Measurements from ENCODE around the gene KRT31.
"Not testable (repeated sequence)": the region's sequence is repeated elsewhere in the genome, so short reads cannot be mapped to it uniquely, and the experiment has no call there.

KRT31 gene

DNA sequence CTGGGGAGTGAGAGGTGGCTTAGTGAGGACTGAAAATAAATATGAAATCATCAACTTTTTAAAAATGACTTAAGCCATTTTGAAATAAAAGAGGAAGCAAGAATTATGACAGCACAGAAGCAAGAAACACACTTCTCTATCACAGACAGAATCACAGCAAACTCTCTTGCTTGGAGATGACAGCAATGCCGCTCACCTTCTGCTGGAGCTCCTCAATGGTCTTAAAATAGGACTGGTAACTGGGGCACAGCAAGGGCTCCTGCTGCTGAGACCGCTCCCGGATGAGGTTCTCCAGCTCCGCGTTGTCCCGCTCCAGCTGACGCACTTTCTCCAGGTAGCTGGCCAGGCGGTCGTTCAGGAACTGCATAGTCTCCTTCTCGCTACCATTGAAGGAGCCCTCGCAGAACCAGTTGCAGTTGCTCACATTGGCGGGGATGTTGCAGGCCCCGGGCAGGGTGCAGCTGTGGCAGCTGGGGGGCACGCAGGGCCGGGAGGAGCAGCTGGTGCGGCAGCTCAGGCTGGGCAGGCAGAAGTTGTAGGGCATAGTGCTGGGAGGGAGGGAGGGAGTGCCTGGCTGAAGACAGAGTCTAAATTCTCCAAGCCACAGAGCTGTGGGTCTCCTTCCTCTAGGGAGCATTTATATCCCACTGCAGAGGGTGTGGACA is at the start of gene KRT31:
Gene KRT31, minus strand, starts transcription at position 613 of the 665 bp plus-strand sequence. Its CDS starts 69 bp downstream, at position 544.
- no peak for DNase-seq

DNA sequence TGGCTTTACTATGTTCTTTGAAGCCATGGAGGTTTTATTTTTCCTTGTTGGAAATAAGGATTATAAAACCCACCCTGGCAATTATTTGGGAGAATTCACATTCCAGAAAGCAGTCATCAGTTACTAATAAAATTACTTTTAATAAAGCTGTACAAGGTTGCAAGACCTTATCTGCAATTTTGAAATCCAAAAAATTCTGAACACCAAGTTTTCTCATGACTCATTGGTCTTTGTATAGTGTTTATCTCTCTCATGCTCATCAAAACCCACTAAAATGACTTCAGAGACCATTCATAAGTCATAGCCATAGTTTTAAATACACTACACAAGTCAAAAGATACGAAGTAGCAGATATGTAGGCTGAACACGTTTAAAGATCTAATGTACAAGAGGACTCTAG is 49.4 kb upstream of the KRT31 start:
- DNase-seq, result no peak

- DNase-seq, result no peak
Measured at GRCh38 chr17:41444640-41445039, 47.2 kb upstream of the KRT31 start.

DNA sequence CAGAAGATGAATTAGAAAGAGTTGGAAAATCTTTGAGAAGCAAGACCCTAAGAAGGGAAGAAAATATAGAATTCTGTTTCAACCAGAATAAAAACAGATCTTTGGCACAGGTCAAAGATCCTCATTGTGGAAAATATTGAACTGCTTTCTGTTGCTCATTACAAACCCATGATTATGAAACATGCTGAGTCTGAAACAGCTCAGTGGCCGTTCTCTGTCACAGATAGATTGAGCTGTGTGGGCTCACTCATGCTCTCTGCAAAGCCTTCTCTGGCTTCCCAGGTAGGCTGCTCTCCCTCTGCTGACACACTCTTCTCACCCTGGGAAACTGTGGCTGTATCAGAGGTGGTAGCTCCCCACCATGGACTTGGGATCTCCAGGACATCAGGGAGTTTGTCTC is 46.8 kb upstream of the KRT31 start:
- no peak for DNase-seq

- DNase-seq, result no peak
Measured at GRCh38 chr17:41442739-41443138, 45.3 kb upstream of the KRT31 start.

DNA sequence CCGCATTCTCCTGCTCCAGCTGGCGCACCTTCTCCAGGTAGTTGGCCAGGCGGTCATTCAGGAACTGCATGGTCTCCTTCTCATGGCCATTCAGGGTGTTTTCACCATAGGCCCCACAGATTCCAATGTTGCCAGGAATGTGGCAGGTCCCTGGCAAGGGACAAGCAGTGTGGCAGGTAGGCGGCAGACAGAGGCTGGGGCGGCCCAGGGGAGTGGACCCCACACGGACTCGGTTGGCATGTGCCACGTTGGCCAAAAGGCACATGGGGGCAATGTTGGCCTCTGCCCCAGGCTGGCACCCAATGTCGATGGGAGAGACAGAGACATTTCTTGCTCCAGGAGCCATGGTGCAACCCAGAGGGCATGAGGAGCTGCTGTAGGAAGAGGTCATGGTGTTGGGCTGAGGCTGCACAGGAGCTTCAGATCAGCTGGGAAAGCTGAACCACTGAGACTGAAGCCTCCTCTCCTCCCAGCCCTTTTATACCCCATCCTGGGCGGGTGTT is 43.2 kb upstream of the KRT31 start, which contains the start of gene KRT38:
Gene KRT38, minus strand, starts transcription at position 453 of the 503 bp plus-strand sequence. Its CDS starts 62 bp downstream, at position 391.
- no peak for DNase-seq

DNA sequence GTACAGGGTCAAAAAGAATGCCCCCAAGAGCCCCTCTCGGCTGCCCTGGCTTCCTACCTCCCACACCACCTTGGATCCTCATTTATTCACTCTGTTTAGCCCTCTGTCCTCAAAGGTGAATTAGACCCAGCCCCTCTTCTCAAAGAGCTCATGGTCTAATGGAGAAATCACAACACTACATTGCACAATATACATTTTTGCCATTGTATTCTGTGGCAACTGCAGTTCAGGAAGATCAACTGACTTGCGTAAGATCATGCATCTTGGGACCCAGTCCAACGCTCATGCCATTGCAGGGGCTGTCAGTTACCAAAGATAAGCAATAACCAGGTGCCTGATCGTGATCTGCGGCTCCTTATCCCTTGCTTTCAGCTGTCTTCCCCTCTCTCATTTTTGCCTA is 42.0 kb upstream of the KRT31 start:
- no peak for DNase-seq

DNA sequence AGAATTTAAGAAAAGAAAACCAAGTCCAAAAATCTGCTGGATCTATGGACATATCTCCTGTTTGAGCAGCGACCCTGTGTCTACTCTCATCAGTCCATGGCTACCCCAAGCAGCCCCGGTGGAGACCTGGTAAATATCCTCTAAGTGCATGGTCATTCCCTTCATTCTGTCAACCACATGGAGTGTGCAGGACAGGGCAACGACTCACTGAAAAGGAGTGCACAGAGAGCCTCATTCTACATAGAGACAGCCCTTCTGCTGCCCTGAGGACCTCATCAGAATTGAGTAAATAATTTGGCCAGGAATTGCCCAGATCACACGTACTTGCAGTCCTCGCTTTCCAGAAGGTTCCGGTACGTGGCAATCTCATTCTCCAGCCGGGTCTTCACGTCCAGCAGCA is 40.4 kb upstream of the KRT31 start:
- no peak for DNase-seq

DNA sequence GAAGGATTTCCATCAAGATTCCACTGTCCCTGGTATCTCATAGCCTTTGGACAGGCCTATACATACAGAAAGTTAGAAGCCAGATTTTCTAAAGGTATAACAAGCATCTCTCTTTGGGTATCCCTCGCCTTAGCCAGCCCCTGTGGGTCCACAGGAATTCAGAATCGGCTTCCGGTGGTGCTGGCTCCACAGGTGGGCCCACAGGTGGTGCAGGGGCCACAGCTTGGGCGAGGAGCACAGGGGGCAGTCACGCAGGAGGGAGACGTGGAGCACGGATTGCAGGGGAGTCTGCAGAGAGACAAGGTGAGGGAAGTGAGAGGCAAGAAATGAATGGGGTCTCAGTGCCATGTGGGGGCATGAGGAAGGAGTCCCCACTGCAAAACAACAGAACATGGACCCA is 39.8 kb upstream of the KRT31 start:
- no peak for DNase-seq

- DNase-seq, result no peak
Measured at GRCh38 chr17:41434415-41434814, 37.0 kb upstream of the KRT31 start.

- no peak for DNase-seq
Measured at GRCh38 chr17:41434005-41434404, 36.6 kb upstream of the KRT31 start.

GRCh38 chr17:41433586-41433985 is 36.2 kb upstream of the KRT31 start:
- DNase-seq, result no peak

GRCh38 chr17:41430376-41430775 is 33.0 kb upstream of the KRT31 start:
- not testable (repeated sequence) for DNase-seq

DNA sequence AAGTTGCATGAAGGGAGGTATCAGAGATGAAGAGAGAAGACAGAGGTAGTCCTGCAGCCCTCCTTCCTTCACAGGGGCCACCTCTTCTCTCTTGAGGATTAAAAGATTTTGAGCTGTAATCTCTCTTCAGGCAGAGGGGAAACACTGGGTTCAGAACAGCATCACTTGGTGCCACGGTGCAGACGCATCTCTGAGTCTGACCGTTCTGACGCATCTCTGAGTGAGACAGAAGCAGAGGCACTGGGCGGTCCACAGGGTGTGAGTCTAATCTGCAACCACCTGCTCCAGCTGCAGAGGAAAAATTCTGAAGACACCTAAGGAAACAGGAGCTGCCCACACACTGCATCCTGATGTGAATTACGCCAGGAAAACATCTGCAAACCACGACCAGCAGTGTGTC is 32.3 kb upstream of the KRT31 start:
- no peak for DNase-seq

DNA sequence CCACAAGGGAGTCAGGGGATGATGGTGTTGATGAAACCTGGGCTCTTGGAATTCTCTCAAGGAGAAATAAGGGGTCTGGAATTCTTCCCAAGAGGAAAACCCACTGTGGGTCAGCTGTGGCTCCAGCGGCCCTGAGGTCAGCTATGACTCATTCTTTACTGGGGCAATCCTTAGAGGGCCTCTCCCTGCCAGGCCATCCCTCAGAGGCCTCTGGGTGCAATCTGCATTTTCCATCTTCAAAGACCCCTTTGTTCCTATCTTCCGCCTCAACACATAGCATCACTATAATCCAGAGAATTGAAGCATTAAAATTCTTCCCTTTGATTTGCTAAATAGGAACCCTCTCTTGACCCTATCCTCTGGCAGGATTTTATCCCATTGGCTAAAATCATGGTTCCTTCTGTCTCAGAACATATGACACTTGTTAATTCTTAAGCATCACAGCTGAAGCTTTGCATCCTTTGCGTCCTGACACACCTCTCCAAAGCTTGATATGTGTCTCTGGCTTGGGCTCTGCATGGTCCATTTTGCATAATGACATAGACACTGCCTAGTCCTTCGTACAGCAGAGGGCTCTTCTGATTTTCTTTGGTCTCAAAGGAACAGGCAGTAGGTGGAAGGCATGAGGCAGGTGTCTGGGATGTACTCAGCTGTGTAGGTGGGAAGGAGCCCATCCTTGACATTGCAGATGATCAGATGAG is 31.3 kb upstream of the KRT31 start:
- DNase-seq, result no peak

GRCh38 chr17:41424111-41424635 is 26.8 kb upstream of the KRT31 start, which contains the start of gene KRT37:
TSS of gene KRT37 (minus strand) at chr17:41424585. CDS start at chr17:41424523, 62 bp downstream.
- no peak for DNase-seq

- DNase-seq, result not testable (repeated sequence)
Measured at GRCh38 chr17:41422586-41422985, 25.2 kb upstream of the KRT31 start.

GRCh38 chr17:41421617-41422016 is 24.2 kb upstream of the KRT31 start:
- DNase-seq, result no peak

GRCh38 chr17:41421116-41421515 is 23.7 kb upstream of the KRT31 start:
- DNase-seq, result no peak

DNA sequence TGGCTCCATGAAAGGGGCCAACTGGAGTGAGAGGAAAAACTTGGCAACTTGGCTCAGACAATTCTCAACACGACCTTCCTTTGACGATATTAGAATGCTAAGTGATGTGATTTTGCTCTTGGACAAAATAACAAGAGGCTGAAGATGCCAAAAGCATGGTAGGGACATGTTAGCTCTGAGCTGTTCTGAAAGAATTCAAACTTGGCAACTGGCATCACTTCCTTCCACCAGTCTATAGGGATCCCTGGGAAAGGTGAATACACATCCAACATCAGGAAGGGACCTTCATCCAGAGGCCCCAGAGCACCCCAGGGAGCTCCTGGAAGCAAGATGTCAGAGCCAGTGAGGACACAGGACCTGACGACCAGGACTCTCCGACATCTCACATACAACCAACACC is 22.7 kb upstream of the KRT31 start:
- DNase-seq, result no peak

DNA sequence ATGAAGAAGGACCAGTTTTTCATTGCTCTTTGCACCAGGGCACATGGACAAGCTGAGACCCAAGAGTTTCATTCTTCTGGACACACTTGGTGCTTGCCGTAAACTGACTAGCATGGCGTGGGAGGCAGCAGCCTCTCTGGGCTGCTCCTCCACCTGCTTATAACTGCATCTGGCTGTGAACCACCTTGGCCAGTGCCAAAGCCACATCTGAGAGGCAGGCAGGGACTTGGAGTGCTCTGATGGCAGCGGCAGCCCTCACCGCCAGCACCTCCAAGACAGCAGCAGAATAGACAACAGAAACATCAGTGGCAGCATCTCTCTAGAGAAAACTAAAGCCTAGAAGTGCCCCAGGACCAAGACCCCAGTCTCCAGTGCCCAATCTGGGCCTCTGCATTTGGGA is 22.3 kb upstream of the KRT31 start:
- no peak for DNase-seq

DNA sequence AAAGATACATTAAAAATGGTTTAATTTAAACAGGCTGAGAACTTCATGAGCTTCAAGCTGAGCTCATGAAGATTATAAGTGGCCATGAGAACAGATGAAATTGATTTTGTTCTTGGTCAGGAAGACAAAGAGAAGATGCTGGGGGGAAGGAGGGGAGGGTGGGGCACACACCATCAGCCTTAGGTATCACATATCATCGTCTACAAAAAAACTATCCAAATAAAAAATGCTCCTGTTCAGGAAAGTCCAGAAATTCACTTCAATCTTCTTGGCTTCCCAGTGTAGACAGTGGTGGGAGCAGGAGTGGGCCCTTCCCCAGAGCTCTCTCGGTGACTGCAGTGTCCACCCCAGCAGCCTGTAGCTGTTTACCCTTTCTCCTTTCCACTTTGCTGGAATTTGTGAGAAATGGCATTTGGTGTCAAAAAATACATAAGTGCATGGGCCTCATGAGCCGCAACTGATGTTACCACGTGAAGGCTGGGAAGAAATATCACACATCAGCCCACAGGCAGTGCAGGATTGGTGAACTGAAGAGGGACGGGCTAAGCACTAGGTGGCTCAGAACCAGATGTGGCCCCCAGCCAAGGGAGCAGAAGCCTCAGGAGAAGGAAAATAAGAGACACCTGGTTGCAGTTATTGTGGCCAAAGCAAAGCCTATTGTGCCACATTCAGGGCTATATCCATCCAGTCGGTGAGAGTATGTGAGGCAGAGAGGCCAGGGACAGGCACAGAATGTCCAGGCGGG is 20.9 kb upstream of the KRT31 start:
- DNase-seq, result no peak

DNA sequence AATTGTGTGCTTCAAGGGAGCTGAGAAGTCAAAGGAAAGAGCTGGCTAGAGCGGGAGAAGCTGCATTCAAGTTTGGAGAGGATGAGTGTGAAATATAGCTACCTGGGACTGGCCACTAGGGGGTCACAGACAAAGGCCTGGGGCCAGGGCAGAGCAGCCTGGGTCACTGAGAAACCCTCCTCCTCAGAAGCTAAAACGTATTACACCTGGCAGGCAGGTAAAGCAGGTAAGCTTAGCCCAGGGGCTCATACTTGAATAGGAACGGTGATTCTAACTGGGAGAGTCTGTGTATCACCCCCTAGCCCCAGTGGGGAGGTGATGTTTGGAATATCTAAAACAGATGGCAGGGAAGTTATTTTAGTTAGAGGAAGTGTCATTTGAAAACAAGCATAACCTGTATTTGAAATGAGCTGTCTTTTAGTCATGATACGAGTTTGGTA is 20.2 kb upstream of the KRT31 start:
- DNase-seq, result no peak
